Liver (tissue), 9 donors: Measurements from ENCODE around the gene POLR3H. TPM values are rescaled to one million over a fixed set of nuclear protein-coding genes. Genes with fewer than 3 reads are reported as not detected.

ENCODE experiments used
- DNase-seq: peaks from one replicate; pipeline ENCODE4 v3.0.0-alpha.2; 2017; ENCODE audit warnings: low spot score
- H3K27ac ChIP-seq, 2 donors: one replicate each; pipeline ENCODE4 v1.7.0; 2013; ENCODE audit warnings: inconsistent platforms in 2 of 2, low read length in 2 of 2, control low read depth in 1 of 2, low read depth in 1 of 2, mild to moderate bottlenecking in 1 of 2
- H3K27me3 ChIP-seq, 4 donors: one replicate each; pipeline versions ENCODE4 v1.6.1 to v1.7.0; 2013; ENCODE audit warnings: low read length in 3 of 4, inconsistent platforms in 1 of 4, mild to moderate bottlenecking in 1 of 4, moderate library complexity in 1 of 4; ENCODE audit not compliant: control insufficient read depth in 4 of 4, insufficient read depth in 4 of 4
- H3K36me3 ChIP-seq, 4 donors: one replicate each; pipeline versions ENCODE4 v1.6.1 to v1.7.0; 2013; ENCODE audit warnings: low read length in 3 of 4, mild to moderate bottlenecking in 3 of 4, low read depth in 1 of 4, moderate library complexity in 1 of 4; ENCODE audit not compliant: control insufficient read depth in 4 of 4, insufficient read depth in 3 of 4
- H3K4me1 ChIP-seq, 4 donors: one replicate each; pipeline versions ENCODE4 v1.6.1 to v1.7.0; 2013; ENCODE audit warnings: low read length in 3 of 4, mild to moderate bottlenecking in 3 of 4, moderate library complexity in 1 of 4; ENCODE audit not compliant: control insufficient read depth in 4 of 4, insufficient read depth in 4 of 4
- H3K4me3 ChIP-seq, 3 donors: one replicate each; pipeline versions ENCODE4 v1.6.1 to v1.7.0; 2013; ENCODE audit warnings: low read length in 3 of 3, control low read depth in 1 of 3, low read depth in 1 of 3, mild to moderate bottlenecking in 1 of 3
- H3K9ac ChIP-seq, 2 donors: one replicate each; pipeline ENCODE4 v1.7.0; 2013; ENCODE audit warnings: low read length in 2 of 2, mild to moderate bottlenecking in 2 of 2, moderate library complexity in 2 of 2, control low read depth in 1 of 2, low read depth in 1 of 2
- H3K9me3 ChIP-seq, 4 donors: one replicate each; pipeline versions ENCODE4 v1.6.1 to v1.7.0; 2013; ENCODE audit warnings: low read length in 3 of 4; ENCODE audit not compliant: control insufficient read depth in 4 of 4
- EGR1 ChIP-seq, 2 donors: IDR thresholded peaks; 2 replicates each; pipeline ENCODE4 v1.6.1; 2016 to 2018; ENCODE audit warnings: antibody characterized with exemption in 2 of 2, low read depth in 2 of 2
- FOXA1 ChIP-seq: IDR thresholded peaks from 2 replicates; pipeline ENCODE4 v1.6.1; 2016; ENCODE audit warnings: antibody characterized with exemption
- FOXA2 ChIP-seq: IDR thresholded peaks from 2 replicates; pipeline ENCODE4 v1.6.1; 2016; ENCODE audit warnings: antibody characterized with exemption
- HNF4A ChIP-seq, 2 donors: conservative IDR thresholded peaks; 2 replicates each; pipeline ENCODE4 v1.6.1; 2016; ENCODE audit warnings: antibody characterized with exemption in 2 of 2, mild to moderate bottlenecking in 2 of 2
- NR2F2 ChIP-seq: IDR thresholded peaks from 2 replicates; pipeline ENCODE4 v1.6.1; 2016; ENCODE audit warnings: antibody characterized with exemption
- RAD21 ChIP-seq, 2 donors: IDR thresholded peaks; 2 replicates each; pipeline ENCODE4 v1.6.1; 2016; ENCODE audit warnings: antibody characterized with exemption in 2 of 2, mild to moderate bottlenecking in 2 of 2
- RXRA ChIP-seq, 2 donors: IDR thresholded peaks; 2 replicates each; pipeline ENCODE4 v1.6.1; 2017 to 2018; ENCODE audit warnings: antibody characterized with exemption in 2 of 2, mild to moderate bottlenecking in 1 of 2
- SP1 ChIP-seq: IDR thresholded peaks from 2 replicates; pipeline ENCODE4 v1.6.1; 2018; ENCODE audit warnings: antibody characterized with exemption, mild to moderate bottlenecking
- WGBS: extraction: QIAGEN DNeasy Blood & Tissue Kit; methylation state at CpG from one replicate; pipeline ENCODE4 v1.1.7; 2013; 5-methylcytosine and 5-hydroxymethylcytosine counted together
- polyA plus RNA-seq, 2 donors: library from polyadenylated mRNA; stranded (reverse) in 1 of 2; unstranded in 1 of 2; fragments of 200-250 nt in 1 of 2; fragments of >200 nt in 1 of 2; fragmentation: Nextera tagmentation in 1 of 2; extraction: Ambion mirVana in 1 of 2; gene quantifications; one replicate each; pipeline versions ENCODE4 v1.2.1 to v1.2.3, GENCODE V29; 2013 to 2015
- total RNA-seq, 2 donors: library from RNA; depleted of rRNA; stranded (reverse); fragments of >200 nt; gene quantifications; one replicate each; pipeline ENCODE4 v1.2.3, GENCODE V29; 2014
- TF ChIP-seq, protein P1 (sequence below): IDR thresholded peaks from 2 replicates; pipeline ENCODE4 v1.6.1; 2016; ENCODE audit warnings: antibody characterized with exemption
- TF ChIP-seq, protein P2 (sequence below): fragments of 150-350 bp; IDR thresholded peaks from 2 replicates; pipeline ENCODE4 v1.5.1; 2017; ENCODE audit warnings: improper control_type of control experiment, low read depth, low read length; ENCODE audit not compliant: missing input control
- TF ChIP-seq, protein P3 (sequence below): IDR thresholded peaks from 2 replicates; pipeline ENCODE4 v1.6.1; 2016; ENCODE audit warnings: antibody characterized with exemption
- TF ChIP-seq, protein P4 (sequence below): IDR thresholded peaks from 2 replicates; pipeline ENCODE4 v1.6.1; 2016; ENCODE audit warnings: antibody characterized with exemption, mild to moderate bottlenecking
- donor health status: healthy.
- donor health status: healthy.
- donor health status: healthy.
- donor health status: healthy.
- donor health status: healthy.

POLR3H gene
- total and polyA plus RNA-seq, 4 donors, result 11.7 to 37.7 (median 27.1) TPM

DNA sequence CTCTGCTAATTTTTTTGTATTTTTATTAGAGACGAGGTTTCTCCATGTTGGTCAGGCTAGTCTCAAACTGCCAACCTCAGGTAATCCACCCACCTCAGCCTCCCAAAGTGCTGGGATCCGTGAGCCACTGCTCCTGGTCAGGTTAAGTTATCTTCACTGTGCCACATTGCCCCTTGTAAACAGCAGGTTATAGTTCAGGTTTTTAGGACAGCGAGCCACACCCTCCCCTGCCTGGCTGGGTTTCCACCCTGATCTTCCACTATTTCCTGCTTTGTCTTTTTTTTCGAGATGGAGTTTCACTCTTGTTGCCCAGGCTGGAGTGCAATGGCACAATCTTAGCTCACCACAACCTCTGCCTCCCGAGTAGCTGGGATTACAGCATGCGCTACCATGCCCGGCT lies 59.2 kb downstream of the POLR3H start:
- Histone ChIP-seq H3K9ac (no peak overlapping the region), H3K27ac (no peak overlapping the region), H3K36me3 (no peaks in the 10 kb centered on the region), H3K27me3 (no peaks in the 10 kb centered on the region), H3K4me1 (peaks cover 0 to 23% (median 19%) of the 10 kb centered on the region in 4 donors), H3K9me3 (no peaks in the 10 kb centered on the region), H3K4me3 (no peak overlapping the region)
- WGBS, result 69% methylated on average over 7 of the region's 7 CpGs
- DNase-seq, result no peak
- TF ChIP-seq RAD21 (IDR thresholded peaks at IDR 0.05), result no peak
- TF ChIP-seq HNF4A (conservative IDR thresholded peaks at IDR 0.05), result no peak
- TF ChIP-seq FOXA2, result no peak
- TF ChIP-seq, protein P1, sequence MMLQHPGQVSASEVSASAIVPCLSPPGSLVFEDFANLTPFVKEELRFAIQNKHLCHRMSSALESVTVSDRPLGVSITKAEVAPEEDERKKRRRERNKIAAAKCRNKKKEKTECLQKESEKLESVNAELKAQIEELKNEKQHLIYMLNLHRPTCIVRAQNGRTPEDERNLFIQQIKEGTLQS, result no peak
- TF ChIP-seq, protein P2, sequence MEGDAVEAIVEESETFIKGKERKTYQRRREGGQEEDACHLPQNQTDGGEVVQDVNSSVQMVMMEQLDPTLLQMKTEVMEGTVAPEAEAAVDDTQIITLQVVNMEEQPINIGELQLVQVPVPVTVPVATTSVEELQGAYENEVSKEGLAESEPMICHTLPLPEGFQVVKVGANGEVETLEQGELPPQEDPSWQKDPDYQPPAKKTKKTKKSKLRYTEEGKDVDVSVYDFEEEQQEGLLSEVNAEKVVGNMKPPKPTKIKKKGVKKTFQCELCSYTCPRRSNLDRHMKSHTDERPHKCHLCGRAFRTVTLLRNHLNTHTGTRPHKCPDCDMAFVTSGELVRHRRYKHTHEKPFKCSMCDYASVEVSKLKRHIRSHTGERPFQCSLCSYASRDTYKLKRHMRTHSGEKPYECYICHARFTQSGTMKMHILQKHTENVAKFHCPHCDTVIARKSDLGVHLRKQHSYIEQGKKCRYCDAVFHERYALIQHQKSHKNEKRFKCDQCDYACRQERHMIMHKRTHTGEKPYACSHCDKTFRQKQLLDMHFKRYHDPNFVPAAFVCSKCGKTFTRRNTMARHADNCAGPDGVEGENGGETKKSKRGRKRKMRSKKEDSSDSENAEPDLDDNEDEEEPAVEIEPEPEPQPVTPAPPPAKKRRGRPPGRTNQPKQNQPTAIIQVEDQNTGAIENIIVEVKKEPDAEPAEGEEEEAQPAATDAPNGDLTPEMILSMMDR, result no peak
- TF ChIP-seq EGR1 (IDR thresholded peaks at IDR 0.05; ENCODE audit: low read depth in 2 of 2), result no peak
- TF ChIP-seq FOXA1, result no peak
- TF ChIP-seq, protein P3, sequence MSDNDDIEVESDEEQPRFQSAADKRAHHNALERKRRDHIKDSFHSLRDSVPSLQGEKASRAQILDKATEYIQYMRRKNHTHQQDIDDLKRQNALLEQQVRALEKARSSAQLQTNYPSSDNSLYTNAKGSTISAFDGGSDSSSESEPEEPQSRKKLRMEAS, result no peak
- TF ChIP-seq SP1, result no peak
- TF ChIP-seq, protein P4, sequence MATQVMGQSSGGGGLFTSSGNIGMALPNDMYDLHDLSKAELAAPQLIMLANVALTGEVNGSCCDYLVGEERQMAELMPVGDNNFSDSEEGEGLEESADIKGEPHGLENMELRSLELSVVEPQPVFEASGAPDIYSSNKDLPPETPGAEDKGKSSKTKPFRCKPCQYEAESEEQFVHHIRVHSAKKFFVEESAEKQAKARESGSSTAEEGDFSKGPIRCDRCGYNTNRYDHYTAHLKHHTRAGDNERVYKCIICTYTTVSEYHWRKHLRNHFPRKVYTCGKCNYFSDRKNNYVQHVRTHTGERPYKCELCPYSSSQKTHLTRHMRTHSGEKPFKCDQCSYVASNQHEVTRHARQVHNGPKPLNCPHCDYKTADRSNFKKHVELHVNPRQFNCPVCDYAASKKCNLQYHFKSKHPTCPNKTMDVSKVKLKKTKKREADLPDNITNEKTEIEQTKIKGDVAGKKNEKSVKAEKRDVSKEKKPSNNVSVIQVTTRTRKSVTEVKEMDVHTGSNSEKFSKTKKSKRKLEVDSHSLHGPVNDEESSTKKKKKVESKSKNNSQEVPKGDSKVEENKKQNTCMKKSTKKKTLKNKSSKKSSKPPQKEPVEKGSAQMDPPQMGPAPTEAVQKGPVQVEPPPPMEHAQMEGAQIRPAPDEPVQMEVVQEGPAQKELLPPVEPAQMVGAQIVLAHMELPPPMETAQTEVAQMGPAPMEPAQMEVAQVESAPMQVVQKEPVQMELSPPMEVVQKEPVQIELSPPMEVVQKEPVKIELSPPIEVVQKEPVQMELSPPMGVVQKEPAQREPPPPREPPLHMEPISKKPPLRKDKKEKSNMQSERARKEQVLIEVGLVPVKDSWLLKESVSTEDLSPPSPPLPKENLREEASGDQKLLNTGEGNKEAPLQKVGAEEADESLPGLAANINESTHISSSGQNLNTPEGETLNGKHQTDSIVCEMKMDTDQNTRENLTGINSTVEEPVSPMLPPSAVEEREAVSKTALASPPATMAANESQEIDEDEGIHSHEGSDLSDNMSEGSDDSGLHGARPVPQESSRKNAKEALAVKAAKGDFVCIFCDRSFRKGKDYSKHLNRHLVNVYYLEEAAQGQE, result no peak
- TF ChIP-seq RXRA (IDR thresholded peaks at IDR 0.05), result no peak

DNA sequence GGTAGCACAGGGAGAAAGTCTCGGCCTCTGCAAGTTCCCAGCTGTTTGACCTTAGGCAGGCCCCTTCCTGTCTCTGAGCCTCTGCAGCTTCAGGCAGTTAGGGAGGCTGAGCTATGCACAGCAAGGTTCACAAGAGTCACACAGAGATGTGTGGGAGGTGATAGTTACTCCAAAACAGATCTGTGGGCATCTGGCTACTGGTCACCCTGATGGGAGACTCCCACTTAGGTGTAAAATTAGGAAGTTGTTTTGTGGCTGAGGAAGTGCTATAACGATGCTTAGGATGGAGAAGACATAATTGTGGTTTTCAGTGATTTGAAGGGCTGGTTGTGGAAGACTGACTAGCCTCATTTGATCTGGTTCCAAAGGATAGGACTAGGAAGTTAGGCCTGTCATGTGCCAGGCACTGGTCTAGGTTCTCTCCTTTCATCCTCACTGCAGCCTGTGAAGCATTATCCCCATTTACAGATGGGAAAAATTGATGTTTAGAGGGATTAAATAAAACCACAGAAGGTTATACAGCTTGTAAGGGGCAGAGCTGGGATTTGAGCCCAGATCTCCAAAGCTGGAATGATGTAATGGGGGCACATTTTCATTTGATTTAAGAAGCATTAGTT lies 61.8 kb downstream of the POLR3H start:
- TF ChIP-seq, protein P2, result no peak
- TF ChIP-seq, protein P1, result no peak
- TF ChIP-seq RAD21 (IDR thresholded peaks at IDR 0.05) (no peak), NR2F2 (no peak), FOXA2 (no peak), SP1 (no peak)
- Histone ChIP-seq H3K27ac (peak overlapping the region; percentile 6 to 10), H3K4me1 (peaks cover 5 to 34% (median 30%) of the 10 kb centered on the region in 4 donors), H3K36me3 (peaks cover 0 to under 1% (median 0%) of the 10 kb centered on the region in 4 donors), H3K27me3 (no peaks in the 10 kb centered on the region), H3K4me3 (no peak overlapping the region), H3K9ac (no peak overlapping the region), H3K9me3 (no peaks in the 10 kb centered on the region)
- DNase-seq, result no peak
- 61% methylated on average over 2 of the region's 2 CpGs for WGBS
